Suprapubic skin (tissue), 4 donors: ENCODE measurements around the gene ZBTB40. TPM values are rescaled to one million over a fixed set of nuclear protein-coding genes. Genes with fewer than 3 reads are reported as not detected.

Experiments
- DNase-seq, 2 donors: peaks; one replicate each; pipeline ENCODE4 v3.0.0-alpha.2; 2019; ENCODE audit warnings: low spot score in 2 of 2
- H3K27ac ChIP-seq: fragments of 200-600 bp; sonication (generic); one replicate; pipeline ENCODE4 v1.5.1; 2019
- H3K27me3 ChIP-seq: fragments of 200-600 bp; sonication (generic); one replicate; pipeline ENCODE4 v1.5.1; 2019
- H3K36me3 ChIP-seq: fragments of 200-600 bp; sonication (generic); one replicate; pipeline ENCODE4 v1.5.1; 2019
- H3K4me1 ChIP-seq: fragments of 200-600 bp; sonication (generic); one replicate; pipeline ENCODE4 v1.5.1; 2019
- H3K4me3 ChIP-seq: fragments of 200-600 bp; sonication (generic); one replicate; pipeline ENCODE4 v1.5.1; 2019; ENCODE audit warnings: mild to moderate bottlenecking
- H3K9me3 ChIP-seq: fragments of 200-600 bp; sonication (generic); one replicate; pipeline ENCODE4 v1.5.1; 2019
- EP300 ChIP-seq: sonication (generic); formaldehyde crosslinking; IDR thresholded peaks from one replicate; pipeline ENCODE4 v1.6.1; 2017; ENCODE audit warnings: antibody characterized with exemption
- POLR2A ChIP-seq, 2 donors: fragments of 450-650 bp; IDR thresholded peaks; one replicate each; pipeline ENCODE4 v1.6.1; 2017; ENCODE audit warnings: antibody characterized with exemption in 2 of 2, mild to moderate bottlenecking in 2 of 2, moderate library complexity in 2 of 2
- POLR2AphosphoS5 ChIP-seq, 3 donors: sonication (generic); formaldehyde crosslinking; IDR thresholded peaks; one replicate each; pipeline ENCODE4 v1.6.1; 2017; ENCODE audit warnings: antibody characterized with exemption in 3 of 3
- WGBS: methylation state at CpG from one replicate; pipeline ENCODE4 v1.1.5; 2018; 5-methylcytosine and 5-hydroxymethylcytosine counted together
- total RNA-seq, 4 donors: library from RNA; depleted of rRNA; stranded (reverse); fragments of >200 nt; gene quantifications; one replicate each; pipeline ENCODE4 v1.1.0, GENCODE V29; 2016
- TF ChIP-seq, protein P1 (sequence below), 2 donors: fragments of 200-600 bp in 1 of 2; fragments of 450-650 bp in 1 of 2; sonication (generic) in 1 of 2; IDR thresholded peaks; one replicate each; pipeline ENCODE4 v1.5.1; 2016 to 2019; ENCODE audit warnings: antibody characterized with exemption in 2 of 2, mild to moderate bottlenecking in 1 of 2, moderate library complexity in 1 of 2

Gene ZBTB40
- total RNA-seq, 4 donors from 2014 or later, result 12.7 to 36.0 (median 17.5) TPM

DNA sequence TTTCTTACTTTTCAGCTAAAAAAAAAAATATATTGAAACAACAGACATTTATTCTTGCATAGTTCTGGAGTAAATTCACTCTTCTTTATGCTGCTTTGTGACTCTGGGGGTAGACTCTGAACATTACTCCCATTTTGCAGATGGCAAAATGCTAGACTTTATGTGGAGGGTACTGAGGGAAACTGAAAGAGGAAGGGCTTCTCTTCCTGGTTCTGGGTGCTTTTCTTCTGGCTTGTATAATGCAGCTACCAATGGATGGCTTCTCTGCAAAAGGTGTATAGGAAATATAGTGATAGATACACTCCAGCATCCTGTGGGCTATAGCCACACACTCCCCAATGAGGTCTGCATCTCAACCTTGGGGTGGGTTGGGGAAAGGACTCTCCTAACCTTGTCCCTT, 19.7 kb upstream of the ZBTB40 start:
- Histone ChIP-seq H3K9me3 (no peaks in the 10 kb centered on the region), H3K4me3 (no peak overlapping the region), H3K36me3 (no peaks in the 10 kb centered on the region), H3K4me1 (no peaks in the 10 kb centered on the region), H3K27ac (no peak overlapping the region), H3K27me3 (no peaks in the 10 kb centered on the region)
- TF ChIP-seq EP300, result no peak
- TF ChIP-seq, protein P1, sequence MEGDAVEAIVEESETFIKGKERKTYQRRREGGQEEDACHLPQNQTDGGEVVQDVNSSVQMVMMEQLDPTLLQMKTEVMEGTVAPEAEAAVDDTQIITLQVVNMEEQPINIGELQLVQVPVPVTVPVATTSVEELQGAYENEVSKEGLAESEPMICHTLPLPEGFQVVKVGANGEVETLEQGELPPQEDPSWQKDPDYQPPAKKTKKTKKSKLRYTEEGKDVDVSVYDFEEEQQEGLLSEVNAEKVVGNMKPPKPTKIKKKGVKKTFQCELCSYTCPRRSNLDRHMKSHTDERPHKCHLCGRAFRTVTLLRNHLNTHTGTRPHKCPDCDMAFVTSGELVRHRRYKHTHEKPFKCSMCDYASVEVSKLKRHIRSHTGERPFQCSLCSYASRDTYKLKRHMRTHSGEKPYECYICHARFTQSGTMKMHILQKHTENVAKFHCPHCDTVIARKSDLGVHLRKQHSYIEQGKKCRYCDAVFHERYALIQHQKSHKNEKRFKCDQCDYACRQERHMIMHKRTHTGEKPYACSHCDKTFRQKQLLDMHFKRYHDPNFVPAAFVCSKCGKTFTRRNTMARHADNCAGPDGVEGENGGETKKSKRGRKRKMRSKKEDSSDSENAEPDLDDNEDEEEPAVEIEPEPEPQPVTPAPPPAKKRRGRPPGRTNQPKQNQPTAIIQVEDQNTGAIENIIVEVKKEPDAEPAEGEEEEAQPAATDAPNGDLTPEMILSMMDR (IDR thresholded peaks at IDR 0.05), result no peak
- TF ChIP-seq POLR2AphosphoS5 (IDR thresholded peaks at IDR 0.05), result no peak
- no peak for TF ChIP-seq POLR2A (IDR thresholded peaks at IDR 0.05)
- no peak for DNase-seq

DNA sequence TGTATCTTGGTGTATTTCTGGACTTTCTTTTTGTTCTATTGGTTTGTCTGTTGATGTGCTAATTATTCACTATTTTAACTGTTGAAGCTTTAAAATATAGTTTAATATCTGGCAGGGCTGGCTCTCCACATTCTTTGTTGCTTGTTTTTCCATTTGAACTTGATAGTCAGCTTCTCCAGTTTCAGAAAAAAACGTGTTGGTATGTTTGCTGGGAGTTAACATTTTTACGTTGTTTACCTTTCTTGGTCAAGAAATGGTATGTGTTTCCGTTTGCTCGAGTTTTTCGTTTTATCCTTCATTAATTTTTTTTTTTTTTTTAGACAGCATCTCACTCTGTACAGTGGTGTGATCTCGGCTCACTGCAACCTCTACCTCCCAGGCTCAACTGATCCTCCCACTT, 16.9 kb upstream of the ZBTB40 start:
- H3K4me1 ChIP-seq, result no peaks in the 10 kb centered on the region
- no peak for DNase-seq
- H3K4me3 ChIP-seq, result no peak overlapping the region
- no peaks in the 10 kb centered on the region for H3K36me3 ChIP-seq
- 60% methylated on average over 6 of the region's 6 CpGs for WGBS
- TF ChIP-seq POLR2A (IDR thresholded peaks at IDR 0.05), result no peak
- no peak for TF ChIP-seq POLR2AphosphoS5 (IDR thresholded peaks at IDR 0.05)
- TF ChIP-seq EP300, result no peak
- TF ChIP-seq, protein P1 (IDR thresholded peaks at IDR 0.05), result no peak
- no peak overlapping the region for H3K27ac ChIP-seq
- no peaks in the 10 kb centered on the region for H3K9me3 ChIP-seq
- no peaks in the 10 kb centered on the region for H3K27me3 ChIP-seq

DNA sequence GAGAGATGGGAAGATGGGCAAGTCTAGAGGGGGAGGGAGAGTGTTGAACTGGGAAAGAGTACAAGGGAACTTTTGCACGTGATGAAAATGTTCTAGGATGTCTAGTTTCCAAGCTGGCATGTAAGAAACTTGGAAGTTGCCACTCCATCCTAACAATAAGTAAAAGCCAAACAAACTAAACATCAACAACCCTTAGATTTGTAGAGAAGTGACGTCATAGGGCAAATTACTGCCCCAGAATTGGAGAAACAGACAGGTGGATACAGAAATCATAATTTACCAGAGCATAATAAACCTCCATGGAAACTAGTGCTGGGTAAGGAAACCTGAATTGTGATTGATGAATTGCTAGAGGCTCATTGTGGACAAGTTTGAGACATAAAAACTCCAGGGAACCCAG, 14.7 kb upstream of the ZBTB40 start:
- no peaks in the 10 kb centered on the region for H3K36me3 ChIP-seq
- H3K27me3 ChIP-seq, result no peaks in the 10 kb centered on the region
- no peaks in the 10 kb centered on the region for H3K4me1 ChIP-seq
- no peak for DNase-seq
- no peaks in the 10 kb centered on the region for H3K9me3 ChIP-seq
- no peak for TF ChIP-seq EP300
- TF ChIP-seq, protein P1 (IDR thresholded peaks at IDR 0.05), result no peak
- H3K27ac ChIP-seq, result no peak overlapping the region
- no peak overlapping the region for H3K4me3 ChIP-seq
- WGBS, result 63% methylated on average over 2 of the region's 2 CpGs

- no peaks in the 10 kb centered on the region for H3K27me3 ChIP-seq
- no peak for DNase-seq
- H3K4me3 ChIP-seq, result no peak overlapping the region
- H3K9me3 ChIP-seq, result no peaks in the 10 kb centered on the region
- WGBS, result 90% methylated on average over 13 of the region's 13 CpGs
- TF ChIP-seq POLR2A (IDR thresholded peaks at IDR 0.05) (no peak), POLR2AphosphoS5 (IDR thresholded peaks at IDR 0.05) (no peak), EP300 (no peak)
- TF ChIP-seq, protein P1 (IDR thresholded peaks at IDR 0.05), result no peak
- H3K36me3 ChIP-seq, result no peaks in the 10 kb centered on the region
- H3K4me1 ChIP-seq, result no peaks in the 10 kb centered on the region
- H3K27ac ChIP-seq, result no peak overlapping the region
Measured at GRCh38 chr1:22437573-22437972, 14.1 kb upstream of the ZBTB40 start.

DNA sequence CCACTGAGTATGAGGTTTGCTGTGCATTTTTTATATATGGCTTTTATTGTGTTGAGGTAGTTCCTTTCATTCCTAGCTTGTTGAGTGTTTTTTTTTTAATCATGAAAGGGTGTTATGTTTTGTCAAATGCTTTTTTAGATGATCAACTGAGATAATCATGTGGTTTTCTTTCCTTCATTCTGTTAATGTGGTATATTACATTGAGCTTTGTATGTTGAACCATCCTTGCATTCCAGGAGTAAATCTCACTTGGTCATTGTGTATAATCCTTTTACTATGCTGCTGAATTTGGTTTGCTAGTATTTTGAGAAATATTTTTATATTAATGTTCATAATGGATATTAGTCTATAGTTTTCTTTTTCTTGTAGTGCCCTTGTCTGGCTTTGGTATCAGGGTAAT, 11.1 kb upstream of the ZBTB40 start:
- no peaks in the 10 kb centered on the region for H3K9me3 ChIP-seq
- no peak overlapping the region for H3K27ac ChIP-seq
- no peak for DNase-seq
- H3K4me1 ChIP-seq, result no peaks in the 10 kb centered on the region
- no peak overlapping the region for H3K4me3 ChIP-seq
- no peaks in the 10 kb centered on the region for H3K36me3 ChIP-seq
- no peak for TF ChIP-seq EP300
- H3K27me3 ChIP-seq, result no peaks in the 10 kb centered on the region

DNA sequence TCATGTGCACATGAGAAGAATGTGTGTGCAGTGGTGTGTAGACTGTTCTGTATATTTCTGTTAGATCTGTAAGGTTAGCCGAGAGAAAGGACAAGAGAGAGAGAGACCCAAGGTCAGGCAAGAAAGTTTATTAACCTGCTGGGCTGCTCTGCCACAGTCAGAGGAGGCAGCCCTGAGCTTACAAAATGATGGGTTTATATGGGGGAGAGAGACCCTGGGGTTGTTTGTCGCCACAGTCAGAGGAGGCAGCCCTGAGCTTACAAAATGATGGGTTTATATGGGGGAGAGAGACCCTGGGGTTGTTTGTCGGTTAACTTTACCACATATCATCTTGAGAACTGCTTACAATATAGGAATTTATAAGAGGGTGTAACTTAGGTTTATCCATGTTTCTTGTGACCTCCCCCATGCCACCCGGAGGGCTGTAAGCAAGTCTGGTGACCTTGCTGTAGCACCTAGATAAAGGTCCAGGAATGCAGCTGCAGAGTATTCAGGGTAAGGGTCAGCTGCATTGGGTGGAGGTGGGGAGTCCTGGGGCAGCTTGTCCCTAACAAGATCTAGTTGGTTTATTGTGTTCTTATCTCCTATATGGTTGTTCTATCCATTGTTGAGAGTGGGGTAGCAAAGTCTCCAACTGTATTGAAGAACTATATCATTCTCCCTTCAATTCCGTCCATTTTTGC, 9.3 kb upstream of the ZBTB40 start:
- TF ChIP-seq POLR2A (IDR thresholded peaks at IDR 0.05) (no peak), EP300 (no peak), POLR2AphosphoS5 (IDR thresholded peaks at IDR 0.05) (no peak)
- TF ChIP-seq, protein P1 (IDR thresholded peaks at IDR 0.05), result no peak
- Histone ChIP-seq H3K9me3 (no peaks in the 10 kb centered on the region), H3K27ac (no peak overlapping the region), H3K27me3 (no peaks in the 10 kb centered on the region), H3K4me3 (no peak overlapping the region), H3K4me1 (no peaks in the 10 kb centered on the region), H3K36me3 (no peaks in the 10 kb centered on the region)
- no peak for DNase-seq
- 50% methylated on average over 5 of the region's 5 CpGs for WGBS
